Stimulated activated naive CD4-positive, alpha-beta T cell treated with Interleukin-2 at 50 U/mL for 16 hours (primary cell): ENCODE results near the gene CFAP251.
"Not testable (repeated sequence)": the region's sequence is repeated elsewhere in the genome, so short reads cannot be mapped to it uniquely, and the experiment has no call there.

Experiments used
- DNase-seq: peaks from one replicate; lab custom pipeline; 2025; lab: John Stamatoyannopoulos, UW

The CFAP251 gene

DNA sequence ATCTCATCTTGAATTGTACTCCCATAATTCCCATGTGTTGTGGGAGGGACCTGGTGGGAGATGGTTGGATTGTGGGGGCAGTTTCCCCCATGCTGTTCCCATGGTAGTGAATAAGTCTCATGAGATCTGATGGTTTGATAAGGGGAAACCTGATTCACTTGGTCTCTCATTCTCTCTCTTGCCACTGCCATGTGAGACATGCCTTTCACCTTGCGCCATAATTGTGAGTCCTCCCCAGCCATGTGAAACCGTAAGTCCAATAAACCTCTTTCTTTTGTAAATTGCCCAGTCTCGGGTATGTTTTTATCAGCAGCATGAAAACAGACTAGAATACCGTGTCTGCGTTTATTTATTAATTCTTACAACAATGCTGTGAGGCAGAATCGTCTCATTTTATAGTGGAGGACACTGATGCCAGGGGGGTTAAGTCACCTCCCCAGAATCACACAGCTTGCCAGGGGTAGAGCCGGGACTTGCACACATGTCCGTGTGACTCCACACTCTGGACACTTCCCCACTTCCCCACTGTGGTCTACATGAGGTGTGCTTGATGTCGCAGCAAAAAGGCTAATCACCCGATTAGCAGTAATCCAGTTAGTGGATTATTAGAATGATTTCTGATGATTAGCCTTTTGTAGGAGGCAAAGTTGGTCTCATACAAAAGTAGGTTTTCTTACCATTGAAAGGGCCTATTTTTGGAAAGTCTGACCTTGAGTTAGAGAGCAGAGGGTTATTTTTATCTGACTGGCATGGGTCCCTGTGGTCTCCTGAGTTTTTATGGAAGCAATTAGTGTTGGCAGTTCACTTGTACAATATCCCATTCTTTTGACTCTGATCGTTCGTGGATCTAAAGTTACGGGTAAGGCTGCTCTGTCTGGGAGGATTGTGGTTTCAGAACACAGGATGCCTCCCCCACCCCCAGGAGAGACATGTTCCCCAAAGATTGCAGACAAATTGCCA lies 55.9 kb downstream of the CFAP251 start:
- no peak for DNase-seq

DNA sequence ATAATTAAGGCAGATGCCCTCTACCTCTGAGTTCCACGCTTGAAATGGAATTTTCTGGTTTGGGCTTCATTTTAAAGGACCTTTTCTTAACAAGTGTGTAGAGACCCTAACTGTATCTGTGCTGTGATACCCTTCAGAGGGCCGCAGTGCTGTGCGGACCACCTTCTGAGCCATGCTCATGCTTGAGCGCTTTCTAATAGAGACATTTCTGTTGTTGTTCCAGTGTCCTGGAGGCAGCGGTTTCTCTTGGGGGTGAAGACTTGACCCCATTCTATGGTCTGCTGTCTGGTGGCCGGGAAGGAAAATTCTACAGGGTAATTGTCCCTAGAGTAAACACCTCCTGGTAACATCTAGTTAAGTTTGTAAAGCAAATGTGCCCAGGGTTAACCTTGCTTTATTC lies 56.6 kb downstream of the CFAP251 start:
- no peak for DNase-seq

DNA sequence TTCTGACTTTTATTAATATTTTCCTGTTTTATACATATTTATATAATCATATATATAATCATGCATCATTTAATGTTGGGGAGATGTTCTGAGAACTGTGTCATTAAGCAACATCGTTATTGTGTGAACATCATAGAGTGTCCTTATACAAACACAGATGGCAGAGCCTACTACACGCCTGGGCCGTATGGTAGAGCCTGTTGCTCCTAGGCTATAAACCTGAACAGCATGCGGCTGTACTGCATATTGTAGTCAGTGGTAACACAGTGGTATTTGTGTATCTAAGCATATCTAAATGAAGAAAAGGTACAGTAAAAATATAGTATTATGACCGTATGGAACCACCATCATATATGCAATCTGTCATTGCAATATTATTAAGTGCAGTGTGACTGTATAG lies 58.6 kb downstream of the CFAP251 start:
- no peak for DNase-seq

DNA sequence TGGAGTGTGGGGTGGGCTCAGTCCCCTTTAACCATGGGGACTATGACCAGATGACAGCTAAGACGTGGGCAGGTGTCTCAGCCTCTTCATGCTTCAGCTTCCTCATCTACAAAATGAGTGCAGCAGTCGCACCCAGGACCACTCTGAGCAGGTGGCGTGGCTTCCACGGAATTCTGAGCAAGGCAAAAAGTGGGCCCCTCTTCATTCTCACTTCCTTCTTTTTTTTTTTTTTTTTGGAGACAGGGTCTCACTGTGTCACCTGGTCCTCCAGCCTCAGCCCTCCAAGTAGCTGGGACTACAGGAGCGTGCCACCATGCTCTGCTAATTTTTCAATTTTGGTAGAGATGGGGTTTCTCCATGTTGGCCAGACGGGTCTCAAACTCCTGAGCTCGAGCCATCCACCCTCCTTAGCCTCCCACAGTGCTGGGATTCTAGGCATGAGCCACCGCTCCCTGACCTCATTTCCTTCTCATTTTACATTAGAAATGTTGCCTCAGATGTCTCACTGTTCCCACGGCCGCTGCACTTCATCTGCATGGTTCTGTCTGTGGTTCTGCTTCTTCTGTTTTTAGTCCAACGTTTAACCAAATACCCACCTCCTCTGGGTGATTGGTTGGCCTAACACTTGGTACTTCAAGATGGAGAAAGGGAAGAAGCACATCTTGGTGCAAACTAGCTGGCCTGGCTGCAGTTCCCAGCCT lies 61.9 kb downstream of the CFAP251 start:
- no peak for DNase-seq

DNA sequence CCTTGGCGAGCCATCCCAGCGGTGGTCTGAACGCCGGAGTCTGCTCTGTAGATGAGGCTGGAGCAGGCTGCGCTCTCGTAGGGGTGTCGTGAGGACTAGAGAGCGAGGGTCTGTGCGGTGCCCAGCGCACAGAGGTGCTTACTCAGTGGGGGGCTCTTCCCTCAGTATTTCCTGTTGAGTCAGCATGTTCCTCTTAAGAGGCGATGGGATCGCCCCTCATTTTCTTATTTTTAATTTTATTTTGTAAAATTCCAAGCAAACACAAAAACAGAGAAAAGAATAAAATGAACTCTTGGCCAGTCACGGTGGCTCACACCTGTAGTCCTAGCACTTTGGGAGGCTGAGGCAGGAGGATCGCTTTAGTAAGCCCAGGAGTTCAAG lies 62.5 kb downstream of the CFAP251 start:
- no peak for DNase-seq

DNA sequence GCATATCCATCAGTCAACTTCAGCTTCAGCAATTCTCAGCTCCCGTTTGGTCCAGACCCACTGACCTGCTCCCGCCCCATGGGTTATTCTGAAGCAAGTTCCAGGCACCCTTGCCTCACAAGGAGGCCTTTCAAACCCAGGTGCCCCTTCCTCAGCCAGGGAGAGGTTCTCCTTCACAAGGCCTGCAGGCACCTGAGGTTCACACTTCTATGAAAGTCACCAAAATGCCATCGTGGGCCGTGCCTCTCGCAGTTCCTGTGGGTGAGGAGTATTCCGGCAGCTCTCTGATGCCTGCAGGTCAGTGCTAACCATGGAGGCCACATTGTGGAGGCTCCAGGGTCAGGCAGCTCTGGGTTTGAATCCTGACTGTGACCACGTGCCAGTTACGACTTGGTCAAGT lies 63.1 kb downstream of the CFAP251 start:
- DNase-seq: no peak

DNA sequence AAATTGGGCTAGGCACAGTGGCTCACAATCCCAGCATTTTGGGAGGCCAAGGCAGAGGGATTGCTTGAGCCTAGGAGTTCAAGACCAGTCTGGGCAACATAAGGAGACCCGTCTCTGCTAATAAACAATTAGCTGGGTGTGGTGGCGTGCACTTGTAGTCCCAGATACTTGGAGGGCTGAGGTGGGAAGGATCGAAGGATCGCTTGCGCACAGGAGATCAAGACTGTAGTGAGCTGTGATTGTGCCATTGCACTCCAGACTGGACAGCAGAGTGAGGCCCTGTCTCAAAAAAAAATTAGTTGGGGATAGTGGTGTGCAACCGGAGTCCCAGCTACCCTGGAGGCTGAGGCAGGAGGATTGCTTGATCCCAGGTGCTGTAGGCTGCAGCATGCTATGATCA lies 64.6 kb downstream of the CFAP251 start:
- no peak for DNase-seq

DNA sequence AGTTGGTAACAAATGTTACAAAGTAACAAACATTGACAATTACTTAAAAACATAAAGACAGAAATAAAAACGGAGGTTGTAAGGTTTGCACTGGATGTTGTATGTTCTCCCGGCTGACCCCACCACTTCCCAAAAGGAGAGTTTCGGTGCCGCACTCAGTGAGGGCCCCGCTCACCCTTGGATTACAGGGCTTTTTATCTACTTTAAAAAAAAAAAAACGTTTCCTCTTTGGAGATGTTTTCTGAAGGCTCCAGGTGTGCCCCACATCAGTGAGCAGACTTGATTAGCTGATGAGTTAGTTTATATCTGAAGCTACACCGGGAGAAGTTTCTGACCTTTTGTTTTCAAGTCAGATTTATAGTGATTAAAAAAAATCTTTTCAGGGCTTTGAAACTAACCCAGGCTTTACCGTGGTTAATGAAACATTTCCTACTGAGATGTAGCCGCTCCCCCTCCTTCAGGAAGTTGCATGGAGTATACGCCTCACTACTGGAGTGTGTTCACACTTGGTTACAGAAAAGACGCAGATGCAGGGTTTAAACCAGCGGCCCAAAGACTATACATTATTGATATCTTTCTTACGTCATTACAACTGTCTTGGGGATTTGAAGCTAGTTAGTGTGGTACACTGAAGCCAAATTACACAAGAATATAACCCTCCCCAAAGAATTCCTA lies 65.3 kb downstream of the CFAP251 start:
- no peak for DNase-seq

DNA sequence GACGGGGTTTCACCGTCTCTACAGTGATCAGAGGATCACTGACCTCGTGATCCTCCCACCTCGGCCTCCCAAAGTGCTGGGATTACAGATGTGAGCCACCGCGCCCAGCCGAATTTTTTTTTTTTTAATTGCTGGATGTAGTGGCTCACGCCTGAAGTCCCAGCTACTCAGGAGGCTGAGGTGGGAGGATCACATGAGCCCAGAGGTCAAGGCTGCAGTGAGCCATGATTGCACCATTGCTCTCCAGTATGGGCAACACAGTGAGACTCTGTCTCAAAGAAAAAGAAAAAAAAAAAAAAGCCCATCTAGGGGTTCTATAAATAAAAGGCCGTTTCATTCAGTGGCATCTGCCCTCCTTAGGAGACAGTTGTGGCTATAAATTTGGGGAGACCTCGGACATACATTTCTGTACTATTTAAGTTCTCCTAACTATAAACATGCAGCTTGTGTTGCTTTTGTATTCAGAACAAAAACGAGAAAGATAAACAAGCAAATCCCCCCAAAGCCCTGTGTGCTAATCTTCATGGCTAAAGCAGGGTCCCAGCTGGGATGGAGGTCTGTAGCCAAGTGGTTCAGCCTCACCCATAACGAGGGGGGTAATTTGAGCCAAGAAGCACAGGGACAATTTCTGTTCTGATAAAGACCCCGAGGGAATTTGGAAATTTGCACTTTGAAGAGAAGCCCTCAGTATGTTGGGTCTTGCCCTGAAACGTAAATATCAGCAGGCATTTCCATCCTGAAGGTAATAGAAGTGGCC lies 68.3 kb downstream of the CFAP251 start:
- no peak for DNase-seq

DNA sequence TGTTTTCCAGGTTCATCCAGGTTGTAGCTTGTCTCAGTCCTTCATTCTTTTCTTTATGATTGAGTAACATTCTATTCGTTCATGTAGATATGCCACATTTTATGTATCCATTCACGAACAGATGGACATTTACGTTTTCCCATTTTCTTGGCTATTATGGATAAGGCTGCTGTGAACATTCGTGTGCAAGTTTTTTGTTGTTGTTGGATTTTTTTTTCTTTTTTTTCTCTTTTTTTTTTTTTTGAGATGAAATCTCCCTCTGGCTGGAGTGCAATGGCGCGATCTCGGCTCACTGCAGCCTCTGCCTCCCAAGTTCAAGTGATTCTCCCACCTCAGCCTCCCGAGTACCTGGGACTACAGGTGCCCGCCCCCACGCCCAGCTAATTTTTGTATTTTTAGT lies 70.1 kb downstream of the CFAP251 start:
- not testable (repeated sequence) for DNase-seq

DNA sequence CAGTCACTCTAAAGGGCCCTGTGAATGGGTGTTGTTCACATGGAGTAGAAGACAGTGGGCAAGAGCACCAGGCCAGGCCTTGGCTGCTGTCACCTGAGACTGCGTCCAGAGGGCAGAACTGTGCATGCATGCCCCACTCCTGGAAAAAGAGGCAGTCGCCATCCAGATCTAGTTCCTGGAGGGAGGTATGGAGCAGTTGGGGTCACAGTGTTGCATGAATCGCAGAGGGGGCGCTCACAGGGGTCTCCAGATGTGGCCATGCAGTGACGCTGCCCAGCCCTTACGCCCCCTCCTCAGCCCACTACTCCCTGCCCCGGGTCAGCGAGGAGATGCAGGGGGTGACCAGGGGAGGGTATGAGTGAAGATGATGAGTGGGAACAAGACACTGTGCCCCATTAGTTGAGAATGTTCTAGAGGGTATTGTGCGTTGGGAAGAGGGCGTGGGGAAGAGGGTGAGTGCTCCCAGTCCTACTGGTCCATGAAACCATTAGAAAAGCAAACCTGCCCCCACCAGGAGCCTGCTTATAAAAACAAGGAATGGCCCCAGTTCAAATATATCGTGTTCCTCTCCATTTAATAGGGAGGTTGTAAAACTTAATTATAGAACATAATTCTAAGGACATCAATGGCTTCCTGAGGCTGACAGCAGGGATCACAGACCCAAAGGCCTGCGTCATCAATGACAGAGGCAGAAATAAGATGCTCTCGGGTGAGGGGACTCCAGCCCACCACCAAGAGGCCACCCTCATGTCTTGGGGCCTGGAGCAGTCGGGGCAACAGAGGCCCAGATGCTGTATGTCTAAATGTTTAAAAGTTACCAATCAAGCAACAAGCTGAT lies 71.1 kb downstream of the CFAP251 start:
- DNase-seq: no peak

DNA sequence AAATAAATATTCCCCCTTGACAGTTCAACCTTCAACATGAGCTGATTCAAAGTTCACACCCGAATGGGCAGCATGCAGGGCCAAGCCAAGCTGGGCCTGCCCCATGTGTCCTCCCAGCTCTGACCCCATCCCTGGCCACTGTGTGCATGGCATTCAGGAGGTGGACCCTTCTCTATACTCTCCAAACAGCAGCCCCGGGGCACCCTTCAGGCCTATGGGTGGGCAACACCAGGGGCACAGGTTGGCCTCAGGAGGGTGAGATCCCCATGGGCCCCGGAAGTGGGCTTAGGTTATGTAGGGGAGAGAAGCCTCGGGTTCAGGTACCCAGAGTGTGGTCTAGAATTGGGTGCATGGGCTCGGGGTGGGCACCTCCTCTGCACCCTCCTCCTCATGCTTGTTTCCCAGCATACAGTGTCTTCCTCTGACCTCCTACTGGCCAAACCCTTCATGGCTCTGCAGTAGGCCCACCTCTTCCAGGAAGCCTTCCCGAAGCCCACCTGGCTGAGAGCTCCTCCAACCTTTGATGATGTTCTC lies 71.8 kb downstream of the CFAP251 start:
- no peak for DNase-seq

DNA sequence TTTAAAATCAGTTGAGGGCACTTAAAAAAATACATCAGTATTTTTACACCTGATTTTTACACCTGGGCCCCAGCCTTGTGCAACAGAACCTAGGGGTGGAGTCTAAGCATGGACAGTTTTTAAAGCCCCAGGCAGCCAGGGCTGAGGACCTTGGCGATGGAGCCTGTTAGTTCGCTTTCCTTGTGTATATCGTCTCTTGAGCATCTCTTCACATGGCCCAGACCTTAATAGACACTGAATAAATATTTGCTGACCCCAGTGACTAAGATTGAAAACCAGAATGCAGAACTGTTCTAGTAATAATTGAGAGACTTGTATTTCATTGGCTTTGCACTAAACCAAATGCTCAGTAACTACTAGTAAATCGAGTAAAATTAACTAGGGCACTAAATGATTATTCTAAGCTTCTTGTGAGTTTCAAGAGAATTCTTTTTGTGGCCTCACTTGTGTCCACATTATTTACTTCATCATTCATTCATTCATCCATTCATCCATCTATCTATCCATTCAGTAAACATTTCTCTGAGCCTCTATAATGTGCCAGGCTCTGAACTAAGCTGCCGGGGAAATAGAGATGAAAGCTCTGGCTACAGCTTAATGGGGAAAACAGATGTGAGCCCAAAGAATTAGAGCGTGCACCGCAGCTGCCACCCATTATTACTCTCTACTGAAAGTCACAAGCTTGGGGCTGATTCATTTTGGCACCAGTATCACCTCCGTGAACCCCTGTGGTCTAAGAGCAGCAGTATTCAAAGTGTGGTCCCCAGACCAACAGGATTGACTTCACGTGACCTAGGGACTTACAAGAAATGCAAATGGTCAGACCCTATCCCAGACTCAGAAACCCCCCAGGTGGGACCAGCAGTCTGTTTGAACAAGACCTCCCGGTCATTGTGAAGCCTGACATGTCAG lies 72.6 kb downstream of the CFAP251 start:
- DNase-seq: no peak

DNA sequence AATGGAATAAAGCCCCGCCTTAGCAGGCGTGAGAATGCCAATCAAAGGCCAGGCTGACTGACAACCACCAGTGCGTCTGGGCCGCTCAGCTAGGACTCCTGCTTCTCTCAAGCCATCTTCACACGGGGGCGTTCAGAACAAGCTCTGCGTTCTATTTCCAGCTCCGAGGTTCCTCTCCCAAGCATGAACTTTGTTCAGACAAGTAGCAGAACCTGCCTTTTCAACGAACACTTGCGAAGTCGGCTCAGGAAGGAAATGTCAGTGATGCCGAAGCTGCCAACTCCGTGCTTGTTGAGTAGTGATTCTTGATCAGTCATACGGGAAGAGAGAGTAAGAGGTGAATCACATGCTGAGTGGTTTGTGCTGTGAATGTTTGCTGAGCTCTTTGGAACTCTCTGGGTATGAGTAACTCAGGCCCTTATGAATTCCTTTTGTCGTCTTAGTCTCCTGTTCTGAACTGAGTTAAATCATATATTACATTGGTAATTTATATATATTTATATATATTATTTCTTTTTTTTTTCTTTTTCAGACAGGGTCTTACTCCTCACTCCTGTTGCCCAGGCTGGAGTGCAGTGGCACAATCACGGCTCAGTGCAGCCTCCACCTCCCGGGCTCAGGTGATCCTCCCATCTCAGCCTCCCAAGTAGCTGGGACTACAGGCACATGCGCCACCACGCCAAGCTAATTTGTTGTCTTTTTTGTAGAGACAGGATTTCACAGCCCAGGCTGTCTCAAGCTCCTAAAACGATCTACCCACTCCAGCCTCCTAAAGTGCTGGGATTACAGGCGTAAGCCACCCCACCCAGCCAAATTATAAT lies 73.9 kb downstream of the CFAP251 start:
- peak; percentile 55 for DNase-seq

DNA sequence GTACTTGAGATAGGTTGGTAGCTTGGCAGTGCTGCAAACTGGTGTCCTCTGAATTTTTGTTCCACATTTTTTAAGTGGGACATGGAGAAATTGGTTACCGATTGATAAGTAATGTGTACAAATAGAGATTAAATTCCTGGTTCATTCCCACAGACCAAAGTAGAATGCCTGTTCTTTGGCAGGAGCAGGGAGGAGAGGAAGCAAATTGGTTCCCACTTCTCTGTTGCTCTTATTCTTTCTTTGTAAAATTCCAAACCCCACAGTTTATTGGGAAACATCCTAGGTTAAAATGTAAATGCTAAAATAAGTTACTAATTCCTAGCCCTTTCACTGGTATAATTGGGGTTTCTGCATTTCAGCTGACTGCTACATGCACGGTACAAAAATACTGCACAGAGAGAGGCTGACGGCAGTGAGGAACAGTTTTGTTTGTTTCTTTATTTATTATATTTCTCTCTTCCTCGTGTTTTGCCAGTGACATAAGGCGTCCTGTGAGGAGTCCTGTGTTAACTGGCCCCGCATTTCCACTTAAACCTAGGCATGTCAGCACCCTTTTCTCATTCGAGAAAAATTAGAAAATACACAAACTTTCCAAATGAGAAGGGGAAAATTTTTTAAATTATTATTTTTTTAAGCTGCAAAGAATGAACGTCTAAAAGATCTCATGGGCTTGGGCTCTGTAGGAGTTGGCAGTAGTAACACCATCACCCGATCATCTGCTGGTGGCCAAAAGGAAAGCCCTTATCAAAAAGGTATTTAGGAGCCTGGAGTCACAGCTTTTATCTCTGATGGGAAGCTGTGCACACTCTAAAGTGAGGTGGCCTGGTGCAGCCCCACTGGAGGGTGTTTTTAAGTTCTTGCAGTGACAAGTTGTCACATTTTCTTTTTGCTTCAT lies 77.9 kb downstream of the CFAP251 start:
- no peak for DNase-seq

DNA sequence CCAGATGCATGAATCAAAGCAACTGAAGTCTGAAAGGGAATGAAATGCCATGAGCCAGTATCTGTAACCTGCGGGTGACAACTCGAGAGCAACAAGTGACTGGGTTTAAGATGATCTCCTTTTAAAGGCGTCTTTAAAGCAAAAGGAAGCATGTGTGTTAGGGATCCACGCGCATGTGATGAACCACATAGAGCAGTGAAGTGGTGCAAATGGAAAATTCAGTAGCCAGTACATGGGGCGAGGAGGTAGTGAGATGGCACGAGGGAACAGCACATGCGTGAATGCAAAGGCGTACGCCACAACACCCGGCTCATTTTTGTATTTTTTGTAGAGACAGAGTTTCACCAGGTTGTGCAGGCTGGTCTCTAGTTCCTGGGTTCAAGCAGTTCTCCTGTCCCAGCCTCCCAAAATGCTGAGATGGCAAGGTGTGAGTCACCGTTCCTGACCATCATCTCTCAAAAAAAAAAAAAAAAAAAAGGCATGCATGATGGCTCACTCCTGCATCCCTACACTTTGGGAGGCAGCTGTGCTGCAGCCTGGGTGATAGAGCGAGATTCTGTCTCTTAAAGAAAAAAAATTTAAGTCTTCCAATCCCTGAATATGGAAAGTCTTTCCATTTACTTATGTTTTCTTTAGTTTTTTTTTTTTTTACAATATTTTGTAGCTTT lies 78.7 kb downstream of the CFAP251 start:
- DNase-seq: no peak

DNA sequence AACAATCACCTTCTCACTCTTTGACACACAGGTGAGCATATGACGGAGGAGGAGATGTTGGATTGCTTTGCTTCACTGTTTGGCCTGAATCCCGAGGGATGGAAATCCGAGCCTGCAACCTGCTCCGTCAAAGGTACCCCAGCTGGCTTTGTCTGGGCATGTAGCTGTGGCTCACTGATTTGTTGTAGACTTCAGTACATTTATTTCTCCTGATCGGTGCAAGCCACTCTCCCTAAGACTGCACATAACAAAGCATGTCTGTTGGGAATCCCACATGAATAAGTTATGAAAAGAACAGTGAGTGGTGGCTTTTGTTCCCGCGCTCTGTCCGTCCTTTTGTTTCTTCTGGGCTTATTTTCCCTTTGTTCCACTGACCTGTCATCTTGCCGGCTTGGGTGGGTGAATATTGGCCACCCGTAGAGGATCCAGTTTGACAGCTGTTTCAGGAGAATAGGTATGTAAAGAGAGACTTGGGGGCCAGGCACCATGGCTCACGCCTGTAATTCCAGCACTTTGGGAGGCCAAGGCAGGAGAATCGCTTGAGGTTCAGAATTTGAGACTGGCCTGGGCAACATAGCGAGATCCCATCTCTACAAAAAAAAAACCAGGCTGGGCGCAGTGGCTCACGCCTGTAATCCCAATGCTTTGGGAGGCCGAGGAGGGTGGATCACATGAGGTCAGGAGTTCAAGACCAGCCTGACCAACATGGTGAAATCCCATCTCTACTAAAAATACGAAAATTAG lies 83.2 kb downstream of the CFAP251 start:
- DNase-seq: no peak
